Mesenchymal stem cell (in vitro differentiated cells and primary cell): ENCODE results near the gene NDOR1.
A peak's percentile ranks its signal among the peaks of the same experiment; 100 is the strongest.

Source experiments
- DNase-seq: peaks from one replicate; pipeline ENCODE4 v3.0.0-alpha.2; 2013
- H2AFZ ChIP-seq: one replicate; pipeline ENCODE4 v1.6.1; 2013; ENCODE audit warnings: low read depth, mild to moderate bottlenecking, control low read depth, inconsistent platforms, low read length, moderate library complexity
- H2AK5ac ChIP-seq: 2 replicates; pipeline ENCODE4 v1.6.1; 2013; ENCODE audit warnings: low read length, moderate library complexity, mild to moderate bottlenecking, inconsistent platforms; ENCODE audit not compliant: severe bottlenecking
- H2BK120ac ChIP-seq: one replicate; pipeline ENCODE4 v1.6.1; 2013; ENCODE audit warnings: low read depth, mild to moderate bottlenecking, inconsistent platforms, low read length, moderate library complexity
- H2BK12ac ChIP-seq, 2 experiments: one replicate each; pipeline ENCODE4 v1.6.1; 2013; ENCODE audit warnings: inconsistent platforms in 2 of 2, low read length in 2 of 2, mild to moderate bottlenecking in 2 of 2, moderate library complexity in 2 of 2, control low read depth in 1 of 2
- H2BK15ac ChIP-seq: one replicate; pipeline ENCODE4 v1.6.1; 2013; ENCODE audit warnings: mild to moderate bottlenecking, low read depth, inconsistent platforms; ENCODE audit not compliant: poor library complexity, severe bottlenecking
- H2BK5ac ChIP-seq: 2 replicates; pipeline ENCODE4 v1.6.1; 2013; ENCODE audit warnings: low read depth, mild to moderate bottlenecking, low read length, control low read depth, inconsistent platforms; ENCODE audit not compliant: poor library complexity, severe bottlenecking
- H3K14ac ChIP-seq, 2 experiments: one replicate each; pipeline ENCODE4 v1.6.1; 2013; ENCODE audit warnings: inconsistent platforms in 2 of 2, low read length in 2 of 2, control low read depth in 1 of 2, mild to moderate bottlenecking in 1 of 2, moderate library complexity in 1 of 2
- H3K18ac ChIP-seq, 2 experiments: one replicate each; pipeline ENCODE4 v1.6.1; 2013; ENCODE audit warnings: inconsistent platforms in 2 of 2, low read length in 2 of 2, control low read depth in 1 of 2, low read depth in 1 of 2, mild to moderate bottlenecking in 1 of 2
- H3K23ac ChIP-seq, 2 experiments: one replicate each; pipeline ENCODE4 v1.6.1; 2013; ENCODE audit warnings: inconsistent platforms in 2 of 2, low read length in 2 of 2, mild to moderate bottlenecking in 2 of 2, moderate library complexity in 2 of 2, control low read depth in 1 of 2
- H3K27ac ChIP-seq: 2 replicates; pipeline ENCODE4 v1.5.1; 2013; ENCODE audit warnings: mild to moderate bottlenecking, moderate library complexity, low read length, control low read depth, inconsistent platforms; ENCODE audit not compliant: poor library complexity, severe bottlenecking
- H3K27me3 ChIP-seq, 2 experiments: 2 replicates each; pipeline versions ENCODE4 v1.6.1 to v1.7.0; 2013; ENCODE audit warnings: low read length in 2 of 2, mild to moderate bottlenecking in 2 of 2, moderate library complexity in 2 of 2, control low read depth in 1 of 2, inconsistent platforms in 1 of 2; ENCODE audit not compliant: control insufficient read depth in 1 of 2, insufficient read depth in 1 of 2
- H3K36me3 ChIP-seq, 2 experiments: 2 replicates each; pipeline versions ENCODE4 v1.6.1 to v1.7.0; 2013; ENCODE audit warnings: low read length in 2 of 2, control low read depth in 1 of 2, inconsistent platforms in 1 of 2, low read depth in 1 of 2, mild to moderate bottlenecking in 1 of 2; ENCODE audit not compliant: insufficient read depth in 2 of 2, control insufficient read depth in 1 of 2
- H3K4ac ChIP-seq, 2 experiments: one replicate each; pipeline ENCODE4 v1.6.1; 2013; ENCODE audit warnings: inconsistent platforms in 2 of 2, low read length in 2 of 2, mild to moderate bottlenecking in 2 of 2, moderate library complexity in 2 of 2, control low read depth in 1 of 2, low read depth in 1 of 2
- H3K4me1 ChIP-seq: 2 replicates; pipeline ENCODE4 v1.6.1; 2013; ENCODE audit warnings: low read depth, low read length, control low read depth; ENCODE audit not compliant: control insufficient read depth, insufficient read depth
- H3K4me2 ChIP-seq: 2 replicates; pipeline ENCODE4 v1.6.1; 2013; ENCODE audit warnings: low read length, mild to moderate bottlenecking, inconsistent platforms; ENCODE audit not compliant: poor library complexity, severe bottlenecking
- H3K4me3 ChIP-seq, 2 experiments: 2 replicates each; pipeline versions ENCODE4 v1.5.1 to v1.7.0; 2013; ENCODE audit warnings: low read length in 2 of 2, mild to moderate bottlenecking in 2 of 2, control low read depth in 1 of 2, low read depth in 1 of 2; ENCODE audit not compliant: insufficient read depth in 1 of 2
- H3K79me1 ChIP-seq: replicated peaks from 2 replicates; pipeline ENCODE4 v1.6.1; 2013; ENCODE audit warnings: mild to moderate bottlenecking, control low read depth, low read length, inconsistent platforms; ENCODE audit not compliant: poor library complexity, severe bottlenecking
- H3K9ac ChIP-seq: 2 replicates; pipeline ENCODE4 v1.7.0; 2013; ENCODE audit warnings: mild to moderate bottlenecking, low read length, moderate library complexity
- H3K9me3 ChIP-seq: 2 replicates; pipeline ENCODE4 v1.7.0; 2013; ENCODE audit warnings: mild to moderate bottlenecking, low read length; ENCODE audit not compliant: control insufficient read depth
- H4K8ac ChIP-seq: one replicate; pipeline ENCODE4 v1.6.1; 2013; ENCODE audit warnings: inconsistent platforms, mild to moderate bottlenecking, low read length, moderate library complexity
- H4K91ac ChIP-seq: one replicate; pipeline ENCODE4 v1.6.1; 2013; ENCODE audit warnings: mild to moderate bottlenecking, low read length, inconsistent platforms
- WGBS: methylation state at CpG from one replicate; pipeline ENCODE4 v1.1.7; 2013; ENCODE audit warnings: mixed read lengths; 5-methylcytosine and 5-hydroxymethylcytosine counted together

Gene NDOR1

GRCh38 chr9:137201205-137201868 is 4.2 kb upstream of the NDOR1 start:
- WGBS = 31% methylated on average over 21 of the region's 23 CpGs
- no peak overlapping the region for H3K27ac ChIP-seq
- H3K9me3 ChIP-seq = no peaks in the 10 kb centered on the region
- H3K9ac ChIP-seq = peak overlapping the region; percentile 87
- H3K18ac ChIP-seq = peak overlapping the region; percentile 75 to 97
- peak overlapping the region in 1 of 2 experiments; percentile 87 for H3K14ac ChIP-seq
- H4K91ac ChIP-seq = peak overlapping the region; percentile 40
- H2BK12ac ChIP-seq = no peak overlapping the region
- peaks cover 3 to 5% of the 10 kb centered on the region in 2 experiments for H3K36me3 ChIP-seq
- peak overlapping the region; percentile 3 to 65 for H3K4ac ChIP-seq
- no peak overlapping the region for H2BK5ac ChIP-seq
- peak overlapping the region; percentile 93 for H4K8ac ChIP-seq
- H3K79me1 ChIP-seq = peaks cover 32% of the 10 kb centered on the region
- peak overlapping the region; percentile 94 for H3K4me2 ChIP-seq
- H3K4me1 ChIP-seq = peaks cover 53% of the 10 kb centered on the region
- peak overlapping the region in 1 of 2 experiments; percentile 67 for H3K23ac ChIP-seq
- peak overlapping the region; percentile 91 for H2AFZ ChIP-seq
- DNase-seq = no peak
- H2BK120ac ChIP-seq = no peak overlapping the region
- no peaks in the 10 kb centered on the region for H3K27me3 ChIP-seq
- H3K4me3 ChIP-seq = peak overlapping the region; percentile 74 to 88
- H2BK15ac ChIP-seq = no peak overlapping the region
- H2AK5ac ChIP-seq = no peak overlapping the region

GRCh38 chr9:137202966-137203365 is 2.5 kb upstream of the NDOR1 start:
- Histone ChIP-seq H4K91ac (no peak overlapping the region), H3K4me1 (peaks cover 48% of the 10 kb centered on the region), H3K27ac (no peak overlapping the region), H3K9me3 (no peaks in the 10 kb centered on the region), H2BK5ac (no peak overlapping the region), H3K18ac (no peak overlapping the region), H3K23ac (no peak overlapping the region), H3K4me2 (no peak overlapping the region), H2BK12ac (no peak overlapping the region), H3K36me3 (peaks cover 12 to 14% of the 10 kb centered on the region in 2 experiments), H2AFZ (no peak overlapping the region), H4K8ac (no peak overlapping the region), H3K79me1 (peaks cover 32% of the 10 kb centered on the region), H3K9ac (no peak overlapping the region), H2BK120ac (no peak overlapping the region), H3K14ac (no peak overlapping the region), H2BK15ac (no peak overlapping the region), H3K4me3 (no peak overlapping the region), H3K4ac (no peak overlapping the region), H2AK5ac (no peak overlapping the region), H3K27me3 (no peaks in the 10 kb centered on the region)
- 88% methylated on average over 8 of the region's 8 CpGs for WGBS
- DNase-seq = no peak

- peak overlapping the region in 1 of 2 experiments; percentile 30 for H3K14ac ChIP-seq
- peaks cover 33% of the 10 kb centered on the region for H3K79me1 ChIP-seq
- H3K36me3 ChIP-seq = peaks cover 19 to 23% of the 10 kb centered on the region in 2 experiments
- peak overlapping the region; percentile 98 for H4K8ac ChIP-seq
- no peak overlapping the region for H2AFZ ChIP-seq
- no peak overlapping the region for H2BK15ac ChIP-seq
- H3K27ac ChIP-seq = peak overlapping the region; percentile 24
- peaks cover 32% of the 10 kb centered on the region for H3K4me1 ChIP-seq
- peak overlapping the region in 1 of 2 experiments; percentile 29 for H3K4ac ChIP-seq
- H3K18ac ChIP-seq = no peak overlapping the region
- no peak overlapping the region for H2AK5ac ChIP-seq
- no peak overlapping the region for H2BK120ac ChIP-seq
- peak overlapping the region; percentile 98 for H3K9ac ChIP-seq
- H4K91ac ChIP-seq = no peak overlapping the region
- H3K27me3 ChIP-seq = no peaks in the 10 kb centered on the region
- no peak for DNase-seq
- peak overlapping the region in 1 of 2 experiments; percentile 19 for H2BK12ac ChIP-seq
- peak overlapping the region; percentile 89 to 96 for H3K4me3 ChIP-seq
- H2BK5ac ChIP-seq = no peak overlapping the region
- peak overlapping the region in 1 of 2 experiments; percentile 91 for H3K23ac ChIP-seq
- H3K9me3 ChIP-seq = no peaks in the 10 kb centered on the region
- WGBS = 44% methylated on average over 21 of the region's 21 CpGs
- H3K4me2 ChIP-seq = peak overlapping the region; percentile 97
Measured at GRCh38 chr9:137204731-137205125, 772 bp upstream of the NDOR1 start.

GRCh38 chr9:137206602-137207001 is 1.1 kb downstream of the NDOR1 start:
- Histone ChIP-seq H2BK120ac (no peak overlapping the region), H2AK5ac (no peak overlapping the region), H2BK12ac (no peak overlapping the region), H3K4me2 (no peak overlapping the region), H3K36me3 (peaks cover 19 to 39% of the 10 kb centered on the region in 2 experiments), H2BK15ac (no peak overlapping the region), H3K4ac (no peak overlapping the region), H3K9ac (peak overlapping the region; percentile 98), H4K91ac (no peak overlapping the region), H2AFZ (no peak overlapping the region), H3K4me1 (peaks cover 26% of the 10 kb centered on the region), H3K27ac (no peak overlapping the region), H3K9me3 (no peaks in the 10 kb centered on the region), H3K4me3 (peak overlapping the region in 1 of 2 experiments; percentile 96), H3K14ac (no peak overlapping the region), H3K79me1 (peaks cover 30% of the 10 kb centered on the region), H3K27me3 (no peaks in the 10 kb centered on the region), H2BK5ac (no peak overlapping the region), H4K8ac (peak overlapping the region; percentile 5), H3K23ac (no peak overlapping the region), H3K18ac (no peak overlapping the region)
- DNase-seq = no peak
- WGBS = 94% methylated on average over 7 of the region's 7 CpGs
